IPS DF 4.7 (cell line): ENCODE measurements around the gene ZNF425.
"Not testable (repeated sequence)": the region's sequence is repeated elsewhere in the genome, so short reads cannot be mapped to it uniquely, and the experiment has no call there.

Experiments used
- DNase-seq: peaks from one replicate; pipeline ENCODE4 v3.0.0-alpha.2; 2013; ENCODE audit warnings: low spot score; ENCODE audit errors: extremely low read depth

The ZNF425 gene

GRCh38 chr7:149133028-149133710 lies 7.0 kb upstream of the ZNF425 start:
- no peak for DNase-seq

GRCh38 chr7:149130572-149131198 lies 4.6 kb upstream of the ZNF425 start:
- no peak for DNase-seq

GRCh38 chr7:149126662-149127266 lies 640 bp upstream of the ZNF425 start:
- no peak for DNase-seq

GRCh38 chr7:149125189-149125862 lies 798 bp downstream of the ZNF425 start:
- DNase-seq = no peak

GRCh38 chr7:149109969-149110368 lies 16.2 kb downstream of the ZNF425 start:
- no peak for DNase-seq

GRCh38 chr7:149104749-149105148 lies 21.4 kb downstream of the ZNF425 start:
- no peak for DNase-seq

- DNase-seq = no peak
Measured at GRCh38 chr7:149104214-149104613, 21.9 kb downstream of the ZNF425 start.

- no peak for DNase-seq
Measured at GRCh38 chr7:149103424-149103823, 22.7 kb downstream of the ZNF425 start.

GRCh38 chr7:149102666-149103065 lies 23.5 kb downstream of the ZNF425 start:
- no peak for DNase-seq

- no peak for DNase-seq
Measured at GRCh38 chr7:149100821-149101220, 25.3 kb downstream of the ZNF425 start.

GRCh38 chr7:149099058-149099457 lies 27.1 kb downstream of the ZNF425 start:
- no peak for DNase-seq

- no peak for DNase-seq
Measured at GRCh38 chr7:149097088-149097487, 29.0 kb downstream of the ZNF425 start.

- DNase-seq = no peak
Measured at GRCh38 chr7:149093228-149093627, 32.9 kb downstream of the ZNF425 start.

GRCh38 chr7:149092244-149092643 lies 33.9 kb downstream of the ZNF425 start:
- not testable (repeated sequence) for DNase-seq

GRCh38 chr7:149090397-149091195 lies 35.5 kb downstream of the ZNF425 start, which contains the start of gene ZNF786:
TSS of gene ZNF786 (minus strand) at chr7:149090718. CDS start at chr7:149090640, 78 bp downstream.
- no peak for DNase-seq

- no peak for DNase-seq
Measured at GRCh38 chr7:149087376-149087775, 38.7 kb downstream of the ZNF425 start.

GRCh38 chr7:149085866-149086265 lies 40.3 kb downstream of the ZNF425 start:
- DNase-seq = no peak

- DNase-seq = no peak
Measured at GRCh38 chr7:149084407-149084806, 41.7 kb downstream of the ZNF425 start.

- no peak for DNase-seq
Measured at GRCh38 chr7:149081914-149082313, 44.2 kb downstream of the ZNF425 start.

- DNase-seq = no peak
Measured at GRCh38 chr7:149077594-149077993, 48.5 kb downstream of the ZNF425 start.

- no peak for DNase-seq
Measured at GRCh38 chr7:149075286-149075685, 50.8 kb downstream of the ZNF425 start.
